HG03442 (cell line): Measurements from ENCODE around the gene VKORC1L1.
"Not testable (repeated sequence)": the region's sequence is repeated elsewhere in the genome, so short reads cannot be mapped to it uniquely, and the experiment has no call there.

Experiments
- ATAC-seq: cut with Tn5 transposase; IDR thresholded peaks from one replicate; pipeline ENCODE4 v1.9.1; 2021; ENCODE audit warnings: mild to moderate bottlenecking, moderate library complexity; ENCODE audit not compliant: unreplicated experiment

The VKORC1L1 gene

DNA sequence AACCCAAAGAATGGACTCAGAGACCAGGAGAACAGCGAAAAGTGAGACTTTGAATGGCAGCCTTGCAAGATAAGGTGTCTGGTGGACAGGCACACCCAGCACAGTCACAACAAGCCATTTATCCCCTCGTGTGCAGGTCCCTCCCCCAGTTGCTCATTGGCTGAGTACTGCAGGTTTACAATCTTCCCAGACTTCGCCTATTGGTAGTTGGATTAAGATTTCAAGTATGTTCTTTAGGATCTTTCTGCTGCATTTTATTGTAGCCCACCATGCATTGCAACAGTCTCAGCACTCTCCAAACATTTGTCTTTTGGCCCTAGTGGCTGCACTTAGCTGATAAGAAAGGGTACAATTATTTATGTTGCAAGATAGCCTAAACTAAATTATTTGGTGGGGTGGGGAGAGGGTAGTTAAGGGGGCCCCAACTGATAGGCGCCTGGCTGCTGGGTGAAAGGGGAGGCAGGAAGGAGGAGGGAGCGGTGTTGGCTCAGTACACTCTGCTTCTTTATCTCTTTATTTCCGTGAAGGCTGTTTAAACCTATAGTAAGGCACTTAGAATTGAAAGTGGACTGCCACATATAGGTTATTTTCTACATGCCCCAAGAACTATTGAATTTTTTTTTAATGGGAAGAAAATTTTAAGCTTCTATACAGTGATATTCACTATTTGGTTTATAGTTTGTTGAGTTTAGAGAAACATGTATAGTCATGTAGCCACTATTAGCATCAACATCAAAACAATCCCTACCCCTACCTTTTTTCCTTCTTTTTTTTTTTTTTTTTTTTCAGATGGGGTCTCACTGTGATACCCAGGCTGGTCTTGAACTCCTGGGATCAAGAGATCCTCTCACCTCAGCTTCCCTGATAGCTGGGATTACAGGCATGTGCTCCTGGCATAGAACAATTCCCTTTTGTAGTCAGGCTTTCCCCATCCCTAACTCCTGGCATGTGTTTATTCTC lies 54.9 kb downstream of the VKORC1L1 start:
- no peak for ATAC-seq

DNA sequence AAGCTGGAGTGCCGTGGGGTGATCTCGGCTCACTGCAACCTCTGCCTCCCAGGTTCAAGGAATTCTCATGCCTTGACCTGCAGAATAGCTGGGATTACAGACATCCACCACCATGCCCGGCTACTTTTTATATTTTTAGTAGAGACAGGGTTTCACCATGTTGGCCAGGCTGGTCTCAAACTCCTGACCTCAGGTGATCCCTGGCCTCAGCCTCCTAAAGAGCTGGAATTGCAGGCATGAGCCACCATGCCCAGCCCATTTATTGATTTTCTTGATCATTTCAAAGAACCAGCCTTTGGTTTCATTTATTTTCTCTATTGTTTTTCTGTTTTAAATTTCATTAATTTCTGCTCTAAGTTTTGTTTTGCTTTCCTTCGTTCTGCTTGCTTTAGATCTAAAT lies 58.8 kb downstream of the VKORC1L1 start:
- ATAC-seq: no peak

DNA sequence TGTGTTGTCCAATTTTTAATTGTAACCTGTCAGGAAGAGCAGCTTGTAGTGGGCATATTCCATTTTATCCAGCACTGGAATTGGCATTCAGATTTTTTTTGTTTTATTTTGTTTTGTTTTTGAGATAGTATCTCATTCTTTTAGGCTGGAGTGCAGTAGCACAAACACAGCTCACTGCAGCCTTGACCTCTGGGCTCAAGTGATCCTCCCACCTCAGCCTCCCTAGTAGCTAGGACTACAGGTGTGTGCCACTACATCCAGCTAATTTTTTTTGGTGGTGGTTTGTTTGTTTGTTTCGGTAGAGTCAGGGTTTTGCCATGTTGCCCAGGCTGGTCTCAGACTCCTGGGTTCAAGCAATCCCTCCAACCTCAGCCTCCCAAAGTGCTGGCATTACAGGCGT lies 64.4 kb downstream of the VKORC1L1 start:
- ATAC-seq: no peak

DNA sequence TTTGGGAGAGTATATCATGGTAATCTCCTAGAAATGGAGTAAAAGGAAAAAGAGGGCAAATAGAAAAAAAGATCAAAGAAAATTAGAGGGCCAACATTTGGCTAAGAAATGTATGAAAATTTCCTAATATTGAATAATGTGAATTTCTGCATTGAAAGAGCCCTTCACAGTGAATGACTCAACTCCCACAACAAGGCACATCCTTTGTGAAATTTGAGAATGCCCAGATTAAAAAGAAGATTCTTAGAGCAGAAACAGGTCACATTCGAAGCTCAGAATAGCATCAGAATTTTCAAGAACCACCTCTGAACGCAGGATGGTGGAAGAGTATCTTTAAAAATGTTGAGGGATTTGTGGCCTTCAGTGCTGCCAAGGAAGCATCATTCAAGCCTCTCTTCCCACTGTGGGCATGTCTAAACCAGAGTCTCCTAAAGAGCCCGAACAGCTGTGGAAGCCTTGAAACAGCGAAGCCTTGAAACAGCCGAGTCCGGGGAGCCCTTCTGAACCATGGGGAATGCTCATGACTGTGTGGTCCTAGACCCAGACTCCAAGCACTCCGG lies 65.5 kb downstream of the VKORC1L1 start:
- ATAC-seq: no peak

DNA sequence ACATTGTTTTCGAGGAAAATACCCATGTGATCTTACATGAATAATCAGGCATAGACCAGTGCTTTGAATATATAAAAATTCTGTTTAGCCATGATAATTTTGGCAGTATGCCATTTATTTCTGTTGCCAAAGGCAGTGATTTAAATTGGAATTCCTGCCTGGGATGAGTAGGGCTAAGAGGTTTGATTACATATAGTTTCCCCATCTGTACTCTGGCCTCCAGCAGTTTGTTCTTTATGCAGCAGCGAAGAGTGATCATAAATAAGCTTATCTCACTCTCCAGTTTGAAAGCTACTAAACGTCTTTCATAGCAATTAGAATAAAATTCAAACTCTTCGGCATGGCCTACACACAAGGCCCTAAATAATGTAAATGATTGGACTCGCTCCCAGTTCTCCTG lies 72.9 kb downstream of the VKORC1L1 start:
- ATAC-seq: not testable (repeated sequence)

DNA sequence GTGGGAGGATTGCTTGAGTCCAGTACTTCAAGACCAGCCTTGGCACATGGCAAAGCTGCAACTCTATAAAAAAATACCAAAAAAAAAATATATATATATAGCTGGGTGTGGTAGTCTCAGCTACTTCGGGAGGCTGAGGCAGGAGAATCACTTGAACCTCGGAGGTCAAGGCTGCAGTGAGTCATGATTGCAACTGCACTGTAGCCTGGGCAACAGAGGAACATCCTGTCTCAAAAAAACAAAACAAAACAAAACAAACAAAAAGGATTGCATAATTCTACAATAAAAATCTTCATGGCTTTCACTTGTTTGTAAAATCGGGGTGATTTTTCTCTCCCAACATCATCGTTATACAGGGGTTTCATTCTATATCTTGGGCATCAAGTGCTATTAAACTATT lies 74.0 kb downstream of the VKORC1L1 start:
- ATAC-seq: no peak

DNA sequence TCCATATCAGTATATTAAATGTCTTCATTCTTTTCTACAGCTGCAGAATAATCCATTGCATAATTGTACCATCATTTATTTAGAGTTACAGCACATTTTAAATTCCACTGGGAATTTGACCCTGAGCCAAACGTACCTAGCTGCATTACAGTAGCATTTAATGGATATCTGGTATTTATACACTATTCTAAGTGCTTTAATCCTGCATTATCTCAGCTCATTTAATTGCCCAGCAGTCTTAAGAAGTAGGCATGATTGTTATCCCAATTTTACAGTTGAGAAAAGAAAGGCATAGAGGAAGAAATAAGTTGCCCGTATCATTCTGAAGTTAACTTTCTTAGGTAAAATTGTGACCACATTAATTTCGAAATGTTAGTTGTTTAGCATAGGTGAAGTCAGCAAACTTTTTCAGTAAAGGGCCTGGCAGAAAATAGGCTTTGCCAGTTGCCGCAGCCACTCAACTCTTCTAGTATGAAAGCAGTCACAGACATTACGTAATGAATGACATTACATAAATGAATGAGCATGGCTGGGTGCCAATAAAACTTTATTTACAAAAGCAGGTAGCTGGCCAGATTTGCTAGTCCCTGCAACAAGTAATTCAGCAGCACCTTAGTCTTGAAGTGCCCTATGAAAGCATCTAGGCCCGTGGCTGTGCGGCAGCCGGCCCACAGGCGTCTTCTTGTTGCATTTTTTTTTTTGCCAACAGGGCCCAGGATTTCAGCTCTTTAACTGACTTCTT lies 79.1 kb downstream of the VKORC1L1 start:
- ATAC-seq: no peak

DNA sequence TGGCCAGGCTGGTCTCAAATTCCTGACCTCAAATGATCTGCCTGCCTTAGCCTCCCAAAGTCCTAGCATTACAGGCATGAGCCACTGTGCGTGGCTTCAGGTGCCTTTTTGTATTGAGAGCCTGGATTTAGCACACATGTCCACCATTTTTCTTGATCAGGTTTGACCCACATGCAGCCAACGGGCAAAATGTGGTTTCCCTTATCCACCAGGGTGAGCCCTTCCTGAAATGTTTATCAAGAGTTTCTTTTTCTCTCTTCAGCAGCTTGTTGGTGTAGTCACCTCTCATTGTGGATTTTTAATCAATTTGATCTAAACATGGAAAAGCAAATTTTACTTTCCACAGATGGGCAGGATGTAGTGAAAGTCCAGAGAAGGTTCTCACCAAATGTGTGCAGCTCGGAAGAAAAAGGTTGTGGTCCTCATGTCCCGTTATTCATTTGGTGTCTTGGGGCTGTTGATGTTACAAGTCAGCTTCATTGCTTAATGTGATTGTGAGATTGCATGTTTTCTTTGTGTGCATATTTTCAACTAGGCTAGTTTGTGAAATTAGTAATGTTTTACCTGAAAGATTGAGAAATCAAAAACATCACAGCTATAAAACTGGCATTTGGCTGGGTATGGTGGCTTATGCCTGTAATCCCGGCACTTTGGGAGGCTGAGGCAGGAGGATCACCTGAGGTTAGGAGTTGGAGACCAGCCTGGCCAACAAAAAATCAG lies 80.3 kb downstream of the VKORC1L1 start:
- ATAC-seq: no peak

DNA sequence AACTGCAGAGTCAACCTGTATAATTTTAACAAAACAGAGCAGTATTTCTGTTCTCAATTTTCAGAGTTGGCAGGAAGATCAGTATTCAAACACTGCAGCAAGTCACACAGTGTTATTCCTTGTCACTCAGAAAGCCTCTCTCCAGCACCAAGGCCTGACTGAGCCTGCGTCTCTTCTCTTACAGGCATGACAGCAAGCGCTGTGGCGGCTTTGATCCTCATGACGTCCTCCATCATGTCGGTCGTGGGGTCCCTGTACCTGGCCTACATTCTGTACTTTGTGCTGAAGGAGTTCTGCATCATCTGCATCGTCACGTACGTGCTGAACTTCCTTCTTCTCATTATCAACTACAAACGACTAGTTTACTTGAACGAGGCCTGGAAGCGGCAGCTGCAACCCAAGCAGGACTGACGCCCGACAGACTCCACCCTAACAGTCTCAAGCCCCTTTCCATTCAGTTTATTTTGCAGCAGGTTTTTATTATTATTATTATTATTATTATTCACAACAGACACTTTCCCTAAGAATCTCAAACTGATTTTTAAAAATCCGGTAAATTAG lies 81.1 kb downstream of the VKORC1L1 start:
- no peak for ATAC-seq

DNA sequence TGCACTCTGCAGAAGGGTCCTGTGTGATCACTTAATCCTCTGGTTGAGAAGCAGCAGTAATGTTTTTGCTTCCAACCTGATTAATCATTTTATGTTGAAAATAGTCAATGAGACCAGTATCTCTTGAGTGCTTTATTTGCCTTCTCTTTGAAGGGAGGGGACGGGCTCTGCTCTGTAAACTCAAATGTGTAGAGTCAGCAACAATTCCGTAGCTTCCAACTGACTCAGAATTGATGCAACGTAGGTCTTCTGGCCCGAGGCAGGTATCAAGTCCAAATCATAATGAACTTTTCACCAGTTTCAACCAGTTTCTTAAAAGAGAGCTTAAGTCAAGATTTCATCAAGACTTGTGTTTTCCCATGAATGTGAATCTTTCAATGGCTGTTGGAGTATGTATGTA lies 82.8 kb downstream of the VKORC1L1 start:
- no peak for ATAC-seq

DNA sequence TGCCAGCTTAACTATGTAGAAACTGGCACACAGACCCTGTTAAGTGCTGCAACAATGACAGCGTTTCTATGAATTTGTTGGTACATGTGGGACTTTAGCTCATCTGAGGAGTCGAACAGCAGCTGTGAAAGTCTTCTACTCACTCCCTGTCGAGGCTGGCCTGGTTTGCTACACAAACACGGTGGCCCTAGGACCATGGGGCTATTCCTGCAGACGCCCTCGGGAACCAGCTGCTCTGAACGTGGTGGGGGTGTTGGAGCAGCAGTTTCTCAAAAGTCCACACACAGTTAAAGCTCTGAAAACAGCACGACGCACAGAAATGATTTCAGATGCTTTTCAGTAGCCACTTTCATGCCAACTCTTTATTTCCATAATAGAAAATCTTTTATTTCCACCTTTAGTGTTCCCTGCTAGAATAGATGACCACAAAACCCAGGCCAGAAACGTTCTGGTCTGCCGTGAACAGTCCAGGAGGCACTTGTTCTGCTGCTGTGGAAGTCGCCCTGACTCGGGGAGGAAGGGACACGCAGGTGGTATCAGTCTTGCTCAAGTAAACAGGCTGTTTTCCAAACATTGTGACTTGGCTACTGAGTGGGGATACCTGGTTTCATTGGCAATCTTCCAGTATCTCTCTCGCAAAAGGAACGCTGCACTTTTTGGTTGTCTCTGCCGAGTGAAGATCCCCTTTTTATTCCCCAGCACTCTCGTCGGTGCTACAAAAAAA lies 87.6 kb downstream of the VKORC1L1 start:
- no peak for ATAC-seq

DNA sequence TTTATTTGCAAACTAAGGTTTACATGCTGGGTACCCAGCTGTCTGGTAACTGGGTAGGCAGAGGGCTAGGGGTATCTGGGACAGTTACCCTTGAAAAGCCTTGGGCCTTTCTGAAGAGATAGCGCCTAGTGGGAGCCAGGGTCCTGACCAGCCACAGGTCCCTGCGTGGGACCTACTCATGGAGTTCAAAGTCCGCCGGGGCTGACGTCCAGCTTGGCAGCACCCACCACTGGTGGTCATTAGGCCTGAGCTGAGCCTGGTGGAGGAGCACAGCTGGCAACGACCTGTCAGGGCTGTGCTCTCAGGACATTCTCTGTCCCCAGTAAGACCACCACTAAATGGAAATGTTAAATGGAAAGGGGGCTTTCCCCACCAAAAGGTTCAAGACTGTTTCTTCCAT lies 89.2 kb downstream of the VKORC1L1 start:
- no peak for ATAC-seq

DNA sequence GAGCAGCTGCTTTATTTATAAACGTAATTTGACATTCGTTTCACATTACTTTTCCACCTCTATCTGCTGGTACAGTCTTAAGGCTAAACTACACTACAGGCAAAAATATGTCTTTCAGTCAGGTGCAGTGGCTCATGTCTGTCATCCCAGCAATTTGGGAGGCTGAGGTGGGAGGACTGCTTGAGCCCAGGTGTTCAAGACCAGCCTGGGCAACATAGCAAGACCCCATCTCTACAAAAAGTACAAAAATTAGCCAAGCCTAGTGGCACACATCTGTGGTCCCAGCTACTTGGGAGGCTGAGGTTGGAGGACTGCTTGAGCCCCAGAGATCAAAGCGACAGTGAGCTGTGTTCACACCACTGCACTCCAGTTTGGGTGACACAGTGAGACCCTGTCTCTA lies 91.8 kb downstream of the VKORC1L1 start:
- ATAC-seq: not testable (repeated sequence)

DNA sequence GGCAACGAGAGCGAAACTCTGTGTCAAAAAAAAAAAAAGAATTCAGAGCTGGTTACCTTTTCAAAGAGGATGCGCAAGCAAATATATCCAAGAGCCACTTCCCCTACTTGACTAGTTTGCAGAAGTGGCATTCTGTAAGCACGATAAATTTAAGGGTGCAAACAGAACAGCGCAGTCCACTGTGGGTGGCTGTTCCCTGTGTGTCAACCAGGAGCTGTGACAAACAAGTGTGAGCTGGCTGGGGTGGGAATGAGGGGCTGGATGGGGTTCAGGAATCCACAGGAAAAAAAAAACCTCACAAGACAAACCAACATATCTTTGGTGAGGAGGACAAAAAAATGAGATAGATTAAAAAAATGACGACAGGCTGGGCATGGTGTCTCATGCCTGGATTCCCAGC lies 93.3 kb downstream of the VKORC1L1 start:
- no peak for ATAC-seq

DNA sequence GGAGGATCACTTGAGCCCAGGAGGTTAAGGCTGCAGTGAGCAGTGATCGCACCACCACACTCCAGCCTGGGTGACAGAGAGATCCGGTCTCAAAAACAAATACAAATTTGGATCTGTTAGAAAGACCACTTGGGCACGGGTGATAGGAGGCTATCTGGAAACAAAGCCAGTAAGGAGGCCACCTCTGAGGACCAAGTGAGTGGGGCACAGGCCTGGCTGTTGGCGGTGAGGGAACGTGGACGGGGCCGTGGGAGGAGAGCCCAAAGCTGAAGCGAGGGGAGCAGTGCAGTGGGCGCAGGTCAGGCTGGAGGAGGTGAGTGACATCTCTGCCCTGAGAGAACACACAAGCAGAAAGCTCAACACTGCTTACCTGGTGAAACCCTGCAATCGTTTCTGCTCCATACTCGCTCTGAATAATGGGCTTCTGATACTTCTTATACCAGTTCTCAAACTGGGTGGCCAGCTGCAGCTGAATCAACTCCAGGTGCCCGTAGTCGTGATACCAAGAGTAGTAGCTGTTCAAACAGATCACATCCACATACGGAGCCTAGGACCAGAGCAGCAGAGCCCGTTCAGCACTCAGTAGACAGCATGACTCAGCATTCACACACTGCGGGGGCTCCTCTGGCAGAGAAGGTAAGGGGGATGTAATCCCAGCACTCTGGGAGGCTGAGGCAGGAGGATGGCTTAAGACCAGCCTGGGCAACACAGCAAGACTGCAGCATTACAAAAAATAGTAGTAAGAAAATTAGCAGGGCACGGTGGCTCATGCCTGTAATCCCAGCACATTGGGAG lies 94.7 kb downstream of the VKORC1L1 start:
- ATAC-seq: no peak

DNA sequence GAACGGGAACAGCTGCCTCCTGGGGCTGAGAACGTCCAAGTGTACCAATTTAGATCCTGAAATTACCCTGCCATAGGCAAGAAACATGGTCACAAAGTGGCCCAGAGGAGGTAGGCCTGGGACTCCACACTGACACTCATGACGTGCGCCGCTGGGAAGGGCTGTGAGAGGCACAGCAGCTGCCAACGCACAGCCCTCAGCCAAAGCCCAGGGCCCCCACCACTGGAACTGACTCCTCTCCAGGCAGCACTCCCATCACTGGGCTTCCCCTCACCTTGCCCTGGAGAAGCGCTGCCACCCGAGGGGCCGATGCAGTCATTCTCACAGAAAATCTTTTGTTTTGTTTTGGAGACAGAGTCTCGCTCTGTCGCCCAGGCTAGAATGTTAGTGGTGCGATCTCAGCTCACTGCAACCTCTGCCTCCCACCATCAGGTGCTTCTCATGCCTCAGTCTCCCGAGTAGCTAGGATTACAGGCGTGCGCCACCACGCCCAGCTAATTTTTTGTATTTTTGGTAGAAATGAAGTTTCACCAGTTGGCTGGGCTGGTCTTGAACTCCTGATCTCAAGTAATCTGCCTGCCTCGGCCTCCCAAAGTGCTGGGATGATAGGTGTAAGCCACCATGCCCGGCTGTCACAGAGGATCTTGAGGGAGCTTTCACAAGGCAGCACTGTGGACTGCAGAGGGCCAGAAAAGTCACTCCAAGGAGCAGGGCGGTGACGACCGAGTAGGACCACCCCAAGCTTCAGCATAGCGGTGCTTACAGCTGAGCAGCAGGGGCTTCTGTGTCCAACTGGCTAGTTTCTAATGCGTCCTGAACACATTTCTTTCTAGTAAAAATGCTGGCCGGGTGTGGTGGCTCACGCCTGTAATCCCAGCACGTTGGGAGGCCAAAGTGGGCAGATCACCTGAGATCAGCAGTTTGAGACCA lies 95.6 kb downstream of the VKORC1L1 start:
- no peak for ATAC-seq

DNA sequence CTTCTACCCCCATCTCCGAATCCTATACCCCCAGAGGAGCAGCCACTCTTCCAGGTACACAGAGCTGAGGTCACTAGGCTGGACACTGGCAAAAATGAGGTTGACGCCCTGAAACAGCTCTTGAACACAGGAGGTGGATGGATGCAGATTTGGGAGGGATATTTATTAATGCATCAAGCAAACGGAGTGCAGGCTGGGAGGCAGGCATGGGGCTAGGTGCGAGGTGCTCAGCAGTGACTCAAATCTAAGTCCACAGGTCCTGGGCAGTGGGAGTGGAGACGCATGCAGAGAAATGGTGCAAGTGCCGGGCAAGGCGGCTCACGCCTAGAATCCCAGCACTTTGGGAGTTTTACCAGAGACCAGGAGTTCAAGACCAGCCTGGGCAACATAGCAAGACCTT lies 98.1 kb downstream of the VKORC1L1 start:
- ATAC-seq: no peak

DNA sequence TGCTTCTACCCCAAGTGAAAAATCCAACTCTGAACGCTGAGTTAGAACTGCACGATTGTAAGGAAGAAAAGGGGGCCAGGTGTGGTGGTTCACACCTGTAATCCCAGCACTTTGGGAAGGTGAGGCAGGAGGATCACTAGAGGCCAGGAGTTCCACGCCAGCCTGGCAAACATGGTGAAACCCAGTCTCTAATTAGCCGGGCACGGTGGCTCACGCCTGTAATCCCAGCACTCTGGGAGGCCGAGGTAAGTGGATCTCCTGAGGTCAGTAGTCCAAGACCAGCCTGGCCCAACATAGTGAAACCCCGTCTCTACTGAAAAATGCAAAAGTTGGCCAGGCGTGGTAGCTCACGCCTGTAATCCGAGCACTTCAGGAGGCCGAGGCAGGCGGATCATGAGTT lies 100.1 kb downstream of the VKORC1L1 start:
- no peak for ATAC-seq
